Keratinocyte (primary cell): ENCODE measurements around the gene C1orf122. TPM values are rescaled to one million over a fixed set of nuclear protein-coding genes. Genes with fewer than 3 reads are reported as not detected.

Experiments
- DNase-seq: peaks from one replicate; pipeline ENCODE4 v3.0.0-alpha.2; 2011; ENCODE audit warnings: low read depth, missing footprints, low spot score
- FAIRE-seq: peaks from 2 replicates; lab custom pipeline; 2011; peaks lifted over from hg19 to GRCh38; lab: Jason Lieb, UNC
- H2AFZ ChIP-seq: 2 replicates; pipeline ENCODE4 v1.6.0; 2012; ENCODE audit warnings: low read length, control low read depth, inconsistent platforms; ENCODE audit not compliant: control insufficient read depth
- H3K27ac ChIP-seq: 2 replicates; pipeline ENCODE4 v1.5.1; 2011; ENCODE audit warnings: low read length; ENCODE audit not compliant: control insufficient read depth, insufficient read depth
- H3K27me3 ChIP-seq: 3 replicates; pipeline ENCODE4 v1.6.0; 2011; ENCODE audit warnings: low read length; ENCODE audit not compliant: control insufficient read depth, insufficient read depth; ENCODE audit errors: extremely low read depth
- H3K36me3 ChIP-seq, 2 experiments: 2 replicates in 1 of 2; 3 replicates in 1 of 2; pipeline ENCODE4 v1.5.1; 2011; ENCODE audit warnings: low read length in 2 of 2, mild to moderate bottlenecking in 1 of 2; ENCODE audit not compliant: control insufficient read depth in 2 of 2, insufficient read depth in 2 of 2; ENCODE audit errors: extremely low read depth in 1 of 2
- H3K4me1 ChIP-seq: 3 replicates; pipeline ENCODE4 v1.5.1; 2011; ENCODE audit warnings: low read length; ENCODE audit not compliant: control insufficient read depth, insufficient read depth; ENCODE audit errors: extremely low read depth
- H3K4me2 ChIP-seq: 3 replicates; pipeline ENCODE4 v1.6.0; 2011; ENCODE audit warnings: low read depth, low read length; ENCODE audit not compliant: control insufficient read depth, insufficient read depth; ENCODE audit errors: extremely low read depth
- H3K4me3 ChIP-seq, 3 experiments: fragments of 200-600 bp in 1 of 3; sonication (generic) in 1 of 3; 2 replicates in 2 of 3; 3 replicates in 1 of 3; pipeline ENCODE4 v1.5.1; 2011 to 2016; ENCODE audit warnings: low read length in 3 of 3, mild to moderate bottlenecking in 3 of 3, control low read depth in 2 of 3, inconsistent platforms in 1 of 3, low read depth in 1 of 3, mixed read lengths in 1 of 3, mixed run types in 1 of 3, moderate library complexity in 1 of 3; ENCODE audit not compliant: control insufficient read depth in 2 of 3, insufficient read depth in 2 of 3; ENCODE audit errors: extremely low read depth in 1 of 3
- H3K79me2 ChIP-seq: 2 replicates; pipeline ENCODE4 v1.6.0; 2012; ENCODE audit warnings: low read length; ENCODE audit not compliant: control insufficient read depth, insufficient read depth
- H3K9ac ChIP-seq: 3 replicates; pipeline ENCODE4 v1.6.0; 2011; ENCODE audit warnings: low read length; ENCODE audit not compliant: control insufficient read depth, insufficient read depth; ENCODE audit errors: extremely low read depth
- H3K9me1 ChIP-seq: 3 replicates; pipeline ENCODE4 v1.6.0; 2011; ENCODE audit warnings: low read length; ENCODE audit not compliant: control insufficient read depth, insufficient read depth; ENCODE audit errors: extremely low read depth
- H3K9me3 ChIP-seq: 2 replicates; pipeline ENCODE4 v1.5.1; 2012; ENCODE audit warnings: low read depth, low read length; ENCODE audit not compliant: control insufficient read depth
- H4K20me1 ChIP-seq: 3 replicates; pipeline ENCODE4 v1.6.0; 2011; ENCODE audit warnings: low read length; ENCODE audit not compliant: control insufficient read depth, insufficient read depth; ENCODE audit errors: extremely low read depth
- EZH2 ChIP-seq: IDR thresholded peaks from one replicate; pipeline ENCODE4 v1.6.1; 2012; ENCODE audit warnings: inconsistent platforms, mild to moderate bottlenecking, low read length, moderate library complexity
- dilution Hi-C: fragments of 300-500 bp; cut with MboI; formaldehyde crosslinking; loops from one replicate; pipeline ENCODE4 v1.7.0; 2020; ENCODE audit warnings: low sequenced_read_pairs; ENCODE audit not compliant: extremely low pct_ligation_motif_present
- polyA plus RNA-seq, 5 experiments: library from polyadenylated mRNA; depleted of rRNA in 3 of 5; stranded (reverse) in 3 of 5; stranded (forward) in 1 of 5; unstranded in 1 of 5; fragments of >200 nt; gene quantifications; 1 replicate in 1 of 5; 2 replicates in 3 of 5; 3 replicates in 1 of 5; pipeline versions ENCODE4 v1.2.1 to v1.2.3, GENCODE V29; 2011 to 2012; ENCODE audit warnings: missing spikeins in 2 of 5, low read depth in 1 of 5, low replicate concordance in 1 of 5
- TF ChIP-seq, protein P1 (sequence below), 3 experiments: IDR thresholded peaks in 1 of 3; conservative IDR thresholded peaks in 1 of 3; optimal IDR thresholded peaks in 1 of 3; 2 replicates in 2 of 3; 3 replicates in 1 of 3; pipeline versions ENCODE3 to v1.5.1; 2011; ENCODE audit warnings: low read length in 3 of 3, mild to moderate bottlenecking in 3 of 3, moderate library complexity in 2 of 3, control low read depth in 1 of 3, inconsistent platforms in 1 of 3; ENCODE audit not compliant: insufficient read depth in 2 of 3; ENCODE audit errors: extremely low read depth in 1 of 3

Gene C1orf122
- polyA plus RNA-seq, 1 donor (not counting 4 experiments of a cell fraction or from before 2014, with no cell fraction given) = 25.8 TPM

DNA sequence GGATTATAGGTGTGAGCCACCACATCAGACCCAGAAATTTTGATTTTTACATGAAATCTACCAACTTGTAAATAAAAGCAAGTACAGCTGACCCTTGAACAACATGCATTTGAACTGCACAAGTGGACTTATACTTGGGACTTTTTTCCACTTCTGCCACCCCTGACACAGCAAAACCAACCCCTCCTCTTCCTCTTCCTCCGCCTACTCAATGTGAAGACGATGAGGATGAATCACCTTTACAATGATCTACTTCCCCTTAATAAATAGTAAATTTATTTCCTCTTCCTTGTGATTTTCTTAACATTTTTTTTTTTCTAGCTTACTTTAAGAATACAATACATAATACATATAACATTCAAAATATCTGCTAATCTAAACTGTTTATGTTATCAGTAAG is 17.9 kb downstream of the C1orf122 start:
- TF ChIP-seq, protein P1, sequence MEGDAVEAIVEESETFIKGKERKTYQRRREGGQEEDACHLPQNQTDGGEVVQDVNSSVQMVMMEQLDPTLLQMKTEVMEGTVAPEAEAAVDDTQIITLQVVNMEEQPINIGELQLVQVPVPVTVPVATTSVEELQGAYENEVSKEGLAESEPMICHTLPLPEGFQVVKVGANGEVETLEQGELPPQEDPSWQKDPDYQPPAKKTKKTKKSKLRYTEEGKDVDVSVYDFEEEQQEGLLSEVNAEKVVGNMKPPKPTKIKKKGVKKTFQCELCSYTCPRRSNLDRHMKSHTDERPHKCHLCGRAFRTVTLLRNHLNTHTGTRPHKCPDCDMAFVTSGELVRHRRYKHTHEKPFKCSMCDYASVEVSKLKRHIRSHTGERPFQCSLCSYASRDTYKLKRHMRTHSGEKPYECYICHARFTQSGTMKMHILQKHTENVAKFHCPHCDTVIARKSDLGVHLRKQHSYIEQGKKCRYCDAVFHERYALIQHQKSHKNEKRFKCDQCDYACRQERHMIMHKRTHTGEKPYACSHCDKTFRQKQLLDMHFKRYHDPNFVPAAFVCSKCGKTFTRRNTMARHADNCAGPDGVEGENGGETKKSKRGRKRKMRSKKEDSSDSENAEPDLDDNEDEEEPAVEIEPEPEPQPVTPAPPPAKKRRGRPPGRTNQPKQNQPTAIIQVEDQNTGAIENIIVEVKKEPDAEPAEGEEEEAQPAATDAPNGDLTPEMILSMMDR (optimal IDR thresholded peaks at IDR 0.05 in 1 of 3, IDR thresholded peaks at IDR 0.05 in 1 of 3, conservative IDR thresholded peaks at IDR 0.05 in 1 of 3; ENCODE audit: extremely low read depth in 1 of 3, insufficient read depth in 2 of 3, low read length in 3 of 3) = no peak
- no peak for TF ChIP-seq EZH2
- Histone ChIP-seq H3K4me2 (no peak overlapping the region), H3K36me3 (peaks cover 21 to 23% of the 10 kb centered on the region in 2 experiments), H3K9me3 (no peaks in the 10 kb centered on the region), H3K4me3 (no peak overlapping the region), H3K4me1 (peaks cover 5% of the 10 kb centered on the region), H3K9me1 (no peaks in the 10 kb centered on the region), H2AFZ (no peak overlapping the region), H3K27ac (no peak overlapping the region), H4K20me1 (no peaks in the 10 kb centered on the region), H3K9ac (no peak overlapping the region), H3K79me2 (no peaks in the 10 kb centered on the region), H3K27me3 (no peaks in the 10 kb centered on the region)
- dilution Hi-C loops = no loop called here
- FAIRE-seq (no peak), DNase-seq (no peak)

DNA sequence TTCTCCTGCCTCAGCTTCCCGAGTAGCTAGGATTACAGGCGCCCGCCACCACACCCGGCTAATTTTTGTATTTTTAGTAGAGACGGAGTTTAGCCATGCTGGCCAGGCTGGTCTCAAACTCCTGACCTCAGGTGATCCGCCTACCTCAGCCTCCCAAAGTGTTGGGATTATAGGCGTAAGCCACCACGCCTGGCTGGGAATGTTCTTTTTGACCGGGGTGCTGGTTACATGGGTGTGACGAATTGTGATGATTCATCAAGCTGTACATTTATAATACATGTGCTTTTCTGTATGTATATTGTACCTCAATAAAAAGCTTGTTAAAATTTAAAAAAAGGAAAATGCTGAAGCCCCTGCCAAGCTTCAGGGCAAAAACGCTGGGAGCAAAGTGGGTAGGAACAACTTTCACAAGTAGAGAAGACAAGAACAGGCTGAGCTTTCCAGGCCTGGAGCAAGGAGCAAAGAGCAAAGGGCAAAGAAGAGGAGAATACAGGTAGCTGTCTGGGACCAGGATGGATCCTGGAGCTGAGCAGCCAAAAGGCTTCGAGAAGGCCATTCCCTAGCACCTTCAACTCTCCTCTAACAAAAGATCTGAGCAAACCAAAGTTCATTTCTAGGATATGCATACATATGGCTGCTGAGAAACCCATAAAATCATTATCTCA is 21.0 kb downstream of the C1orf122 start:
- peaks cover 2% of the 10 kb centered on the region for H3K9me1 ChIP-seq
- H3K4me3 ChIP-seq = no peak overlapping the region
- peak overlapping the region; percentile 69 for H3K27ac ChIP-seq
- TF ChIP-seq, protein P1 (optimal IDR thresholded peaks at IDR 0.05 in 1 of 3, IDR thresholded peaks at IDR 0.05 in 1 of 3, conservative IDR thresholded peaks at IDR 0.05 in 1 of 3; ENCODE audit: extremely low read depth in 1 of 3, insufficient read depth in 2 of 3, low read length in 3 of 3) = no peak
- TF ChIP-seq EZH2 = no peak
- dilution Hi-C loops = no loop called here
- FAIRE-seq (no peak), DNase-seq (no peak)
- no peaks in the 10 kb centered on the region for H3K9me3 ChIP-seq
- no peaks in the 10 kb centered on the region for H3K79me2 ChIP-seq
- no peak overlapping the region for H3K4me2 ChIP-seq
- no peak overlapping the region for H3K9ac ChIP-seq
- peaks cover 20 to 25% of the 10 kb centered on the region in 2 experiments for H3K36me3 ChIP-seq
- no peaks in the 10 kb centered on the region for H4K20me1 ChIP-seq
- peaks cover 5% of the 10 kb centered on the region for H3K4me1 ChIP-seq
- no peak overlapping the region for H2AFZ ChIP-seq
- no peaks in the 10 kb centered on the region for H3K27me3 ChIP-seq
